Osteoblast (primary cell): Measurements from ENCODE around the gene RPL7A. TPM values are rescaled to one million over a fixed set of nuclear protein-coding genes. Genes with fewer than 3 reads are reported as not detected.
"Not testable (repeated sequence)": the region's sequence is repeated elsewhere in the genome, so short reads cannot be mapped to it uniquely, and the experiment has no call there.

ENCODE experiments used
- DNase-seq: peaks from one replicate; pipeline ENCODE4 v3.0.0; 2011; ENCODE audit warnings: low spot score, mixed read lengths; ENCODE audit not compliant: insufficient read length; ENCODE audit errors: missing footprints
- H2AFZ ChIP-seq: 2 replicates; pipeline ENCODE4 v1.6.0; 2011; ENCODE audit warnings: mild to moderate bottlenecking, low read length
- H3K27ac ChIP-seq: 2 replicates; pipeline ENCODE4 v1.5.1; 2011; ENCODE audit warnings: mild to moderate bottlenecking, low read depth, low read length, moderate library complexity
- H3K27me3 ChIP-seq: 2 replicates; pipeline ENCODE4 v1.6.0; 2012; ENCODE audit warnings: mild to moderate bottlenecking, control low read depth, inconsistent platforms, low read length, moderate library complexity; ENCODE audit not compliant: insufficient read depth
- H3K36me3 ChIP-seq: 2 replicates; pipeline ENCODE4 v1.5.1; 2011; ENCODE audit warnings: mild to moderate bottlenecking, low read length, control low read depth, moderate library complexity; ENCODE audit not compliant: insufficient read depth
- H3K4me1 ChIP-seq: 2 replicates; pipeline ENCODE4 v1.5.1; 2011; ENCODE audit warnings: mild to moderate bottlenecking, low read length, control low read depth, moderate library complexity; ENCODE audit not compliant: insufficient read depth
- H3K4me2 ChIP-seq: 2 replicates; pipeline ENCODE4 v1.6.0; 2011; ENCODE audit warnings: mild to moderate bottlenecking, low read length; ENCODE audit not compliant: insufficient read depth
- H3K4me3 ChIP-seq: fragments of 200-600 bp; sonication (generic); 3 replicates; pipeline ENCODE4 v1.5.1; 2012; ENCODE audit warnings: mild to moderate bottlenecking, low read length, inconsistent platforms; ENCODE audit not compliant: insufficient read depth
- H3K79me2 ChIP-seq: 2 replicates; pipeline ENCODE4 v1.6.0; 2012; ENCODE audit warnings: mild to moderate bottlenecking, low read length, control low read depth, inconsistent platforms; ENCODE audit not compliant: insufficient read depth
- H3K9me3 ChIP-seq: 2 replicates; pipeline ENCODE4 v1.5.1; 2011; ENCODE audit warnings: low read depth, low read length, control low read depth
- H4K20me1 ChIP-seq: 2 replicates; pipeline ENCODE4 v1.6.0; 2012; ENCODE audit warnings: mild to moderate bottlenecking, low read length, control low read depth; ENCODE audit not compliant: insufficient read depth
- CTCF ChIP-seq: IDR thresholded peaks from 2 replicates; pipeline ENCODE4 v1.5.1; 2011; ENCODE audit warnings: mild to moderate bottlenecking, low read depth, low read length, moderate library complexity; ENCODE audit errors: extremely low read depth
- total RNA-seq: library from RNA; depleted of rRNA; stranded (reverse); fragments of >200 nt; gene quantifications from 2 replicates; pipeline ENCODE4 v1.2.3, GENCODE V29; 2012

Gene RPL7A
- total RNA-seq, 1 donor, result 1,763 TPM

DNA sequence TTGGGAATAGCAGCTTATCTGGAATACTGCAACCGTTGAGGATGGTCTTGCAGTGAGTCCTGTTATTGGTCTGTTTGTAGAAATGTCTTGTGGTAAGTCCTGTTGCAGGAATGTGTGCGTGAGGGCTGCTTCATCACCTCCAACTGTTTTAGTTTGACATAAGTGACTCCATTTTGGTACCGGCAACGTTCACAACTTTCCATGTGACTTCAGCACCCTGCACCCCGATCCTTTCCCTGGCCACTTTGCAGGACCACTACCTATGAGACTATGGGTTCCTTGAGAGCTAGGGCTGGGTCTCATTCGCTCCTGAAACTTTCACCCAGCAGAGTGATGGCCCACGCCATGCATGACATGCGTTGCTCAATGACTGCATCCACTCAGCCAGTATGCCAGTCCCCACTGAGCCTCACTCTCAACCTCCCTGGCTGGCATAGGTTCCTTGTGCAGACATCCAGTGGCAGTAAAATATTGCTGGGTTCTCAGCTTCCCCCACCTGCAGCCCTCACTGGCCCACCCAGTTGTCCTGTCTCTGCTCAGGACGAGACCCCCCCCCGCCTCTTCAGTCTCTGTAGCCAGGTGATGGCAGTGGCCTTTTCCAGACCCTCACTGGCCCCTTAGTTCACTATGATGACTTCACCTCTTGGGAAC is 20.1 kb upstream of the RPL7A start:
- Histone ChIP-seq H3K27ac (no peak overlapping the region), H3K79me2 (peaks cover under 1% of the 10 kb centered on the region), H4K20me1 (peaks cover 5% of the 10 kb centered on the region), H2AFZ (no peak overlapping the region), H3K36me3 (peaks cover 29% of the 10 kb centered on the region), H3K4me1 (no peaks in the 10 kb centered on the region), H3K27me3 (no peaks in the 10 kb centered on the region), H3K9me3 (no peaks in the 10 kb centered on the region), H3K4me3 (no peak overlapping the region), H3K4me2 (no peak overlapping the region)
- DNase-seq, result no peak
- no peak for TF ChIP-seq CTCF

DNA sequence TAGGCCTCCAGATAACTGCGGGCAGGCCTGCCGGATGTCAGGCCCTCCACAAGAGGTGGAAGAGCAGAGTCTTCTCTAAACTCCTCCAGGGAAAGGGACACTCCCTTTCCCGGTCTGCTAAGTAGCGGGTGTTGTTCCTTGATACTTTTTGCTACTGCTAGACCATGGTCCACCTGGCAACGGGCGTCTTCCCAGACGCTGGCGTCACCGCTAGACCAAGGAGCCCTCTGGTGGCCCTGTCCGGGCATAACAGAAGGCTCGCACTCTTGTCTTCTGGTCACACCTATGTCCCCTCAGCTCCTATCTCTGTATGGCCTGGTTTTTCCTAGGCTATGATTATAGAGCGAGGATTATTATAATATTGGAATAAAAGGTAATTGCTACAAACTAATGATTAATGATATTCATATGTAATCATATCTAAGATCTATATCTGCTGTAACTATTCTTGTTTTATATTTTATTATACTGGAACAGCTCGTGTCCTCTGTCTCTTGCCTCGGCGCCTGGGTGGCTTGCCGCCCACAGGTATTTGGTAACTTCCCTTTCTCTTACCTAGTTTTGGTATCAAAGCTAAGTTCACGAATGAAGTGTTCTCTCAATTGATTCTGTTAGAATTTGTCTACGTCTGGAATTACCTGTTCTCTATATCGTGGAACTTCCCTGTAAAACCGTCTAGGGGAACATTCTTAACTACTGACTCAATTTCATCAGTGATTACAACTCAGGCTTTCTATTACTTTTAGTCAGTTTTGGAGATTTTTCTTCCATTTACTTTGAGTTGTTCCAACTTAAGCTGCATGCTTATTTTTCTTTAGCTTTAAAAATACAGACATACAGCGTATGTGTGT is 18.5 kb upstream of the RPL7A start:
- not testable (repeated sequence) for H2AFZ ChIP-seq, DNase-seq, H3K27me3 ChIP-seq, H3K4me3 ChIP-seq, H3K27ac ChIP-seq, H3K9me3 ChIP-seq, H3K4me1 ChIP-seq, H3K4me2 ChIP-seq
- peaks cover 20% of the 10 kb centered on the region for H4K20me1 ChIP-seq
- peaks cover 44% of the 10 kb centered on the region for H3K36me3 ChIP-seq
- peak; percentile 46 for TF ChIP-seq CTCF
- peaks cover 16% of the 10 kb centered on the region for H3K79me2 ChIP-seq

DNA sequence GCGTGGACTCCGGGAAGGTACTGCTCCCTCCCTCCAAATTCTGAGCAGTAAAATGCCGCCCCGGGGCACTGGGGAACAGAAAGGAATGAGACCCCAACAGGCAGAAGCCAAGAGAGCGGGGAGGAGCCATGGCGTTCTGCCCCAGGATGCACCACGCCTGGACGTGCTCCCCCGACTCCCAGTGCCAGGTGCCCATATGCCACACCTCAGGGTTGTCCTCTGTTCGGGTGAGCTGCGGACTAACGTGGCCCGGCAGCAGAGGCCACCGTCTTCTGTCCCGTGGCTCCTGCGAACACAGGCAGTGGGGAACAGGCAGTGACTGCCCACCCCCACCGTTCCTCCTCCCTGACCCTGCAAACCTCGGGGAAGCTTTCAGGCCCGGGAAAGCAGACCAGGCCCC is 16.8 kb upstream of the RPL7A start:
- H4K20me1 ChIP-seq, result peaks cover 21% of the 10 kb centered on the region
- no peaks in the 10 kb centered on the region for H3K27me3 ChIP-seq
- H3K27ac ChIP-seq, result no peak overlapping the region
- no peak overlapping the region for H3K4me2 ChIP-seq
- TF ChIP-seq CTCF, result no peak
- peaks cover 7% of the 10 kb centered on the region for H3K4me1 ChIP-seq
- peaks cover 31% of the 10 kb centered on the region for H3K79me2 ChIP-seq
- DNase-seq, result no peak
- H3K36me3 ChIP-seq, result peaks cover 45% of the 10 kb centered on the region
- H3K4me3 ChIP-seq, result no peak overlapping the region
- H2AFZ ChIP-seq, result no peak overlapping the region
- no peaks in the 10 kb centered on the region for H3K9me3 ChIP-seq
